Pericardium fibroblast (primary cell): ENCODE measurements around the gene KIF26B. TPM values are rescaled to one million over a fixed set of nuclear protein-coding genes. Genes with fewer than 3 reads are reported as not detected.

Source experiments
- total RNA-seq: library from RNA; depleted of rRNA; stranded (reverse); fragments of >200 nt; gene quantifications from 2 replicates; pipeline ENCODE4 v1.2.3, GENCODE V29; 2015

Gene KIF26B
- total RNA-seq: 11.6 and 12.4 TPM in 2 replicates

DNA sequence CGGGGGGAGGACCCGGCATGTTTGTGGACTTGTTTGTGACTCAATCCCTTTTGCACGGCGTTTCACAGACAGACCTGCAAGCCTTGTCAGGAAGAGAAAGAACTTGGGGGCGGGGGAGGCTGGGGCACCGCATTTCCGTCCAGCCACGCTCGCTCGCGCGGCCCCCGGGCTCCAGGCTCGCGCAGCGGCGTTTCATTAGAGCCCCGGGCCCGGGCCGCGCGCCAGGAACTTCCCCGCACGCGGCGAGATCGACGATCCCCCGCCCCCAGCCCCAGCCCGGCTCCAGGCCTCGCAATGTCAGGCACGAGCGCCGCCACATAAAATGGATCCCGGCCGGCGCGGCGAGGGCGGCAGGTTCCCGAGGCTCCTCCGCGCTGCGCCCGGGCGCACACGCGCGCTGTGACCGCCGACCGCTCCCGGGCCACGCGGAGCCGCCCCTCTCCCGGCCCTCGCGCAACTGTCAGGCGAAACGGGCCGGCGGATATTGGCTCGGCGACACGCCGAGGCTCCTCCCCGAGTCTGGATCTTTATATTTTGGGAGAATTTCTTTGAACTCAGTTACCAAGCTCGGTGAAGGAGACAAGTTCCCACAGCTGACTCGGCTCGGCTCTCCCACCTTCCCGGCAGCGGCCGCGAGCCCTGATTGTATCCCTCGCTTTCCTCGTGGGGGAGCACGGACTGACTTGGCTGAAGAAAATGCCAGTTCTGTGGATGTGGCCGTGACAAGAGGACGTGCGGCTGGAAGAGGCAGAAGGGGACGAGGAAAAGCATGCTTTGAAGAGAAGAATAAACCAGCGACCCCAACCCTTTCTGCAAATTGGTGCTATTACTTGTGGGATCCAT, at the start of gene KIF26B:
TSS of gene KIF26B (plus strand) at position 557 of the 843 bp plus-strand sequence. CDS start 440 bp downstream, outside the sequence.

